KMS-11 (cell line): ENCODE results near the gene DDX53.

ENCODE experiments used
- H2AFZ ChIP-seq: fragments of 200-600 bp; sonication (generic); 2 replicates; pipeline ENCODE4 v1.6.1; 2016; ENCODE audit warnings: antibody characterized with exemption, mixed run types, low read depth
- H3K27ac ChIP-seq: fragments of 200-600 bp; sonication (generic); 2 replicates; pipeline ENCODE4 v1.6.1; 2016; ENCODE audit warnings: mild to moderate bottlenecking, mixed run types
- H3K27me3 ChIP-seq: fragments of 200-600 bp; sonication (generic); 2 replicates; pipeline ENCODE4 v1.6.1; 2017; ENCODE audit warnings: mild to moderate bottlenecking, low read depth, mixed run types, moderate library complexity; ENCODE audit not compliant: insufficient read depth
- H3K36me3 ChIP-seq: fragments of 200-600 bp; sonication (generic); 2 replicates; pipeline ENCODE4 v1.6.1; 2017; ENCODE audit warnings: mild to moderate bottlenecking, mixed run types; ENCODE audit not compliant: insufficient read depth
- H3K4me1 ChIP-seq: fragments of 200-600 bp; sonication (generic); 2 replicates; pipeline ENCODE4 v1.6.1; 2016; ENCODE audit warnings: mild to moderate bottlenecking, low read depth, mixed run types; ENCODE audit not compliant: poor library complexity, severe bottlenecking
- H3K4me2 ChIP-seq: fragments of 200-600 bp; sonication (generic); 2 replicates; pipeline ENCODE4 v1.7.0; 2016; ENCODE audit warnings: mild to moderate bottlenecking, mixed run types
- H3K4me3 ChIP-seq: fragments of 200-600 bp; sonication (generic); IDR thresholded peaks from 2 replicates; pipeline ENCODE4 v1.6.1; 2017; ENCODE audit warnings: low read depth, low read length, mixed read lengths; ENCODE audit not compliant: insufficient read depth
- H3K79me2 ChIP-seq: fragments of 200-600 bp; sonication (generic); 2 replicates; pipeline ENCODE4 v1.6.1; 2016; ENCODE audit warnings: low read depth, mixed run types; ENCODE audit not compliant: insufficient read depth
- H3K9ac ChIP-seq: fragments of 200-600 bp; sonication (generic); 2 replicates; pipeline ENCODE4 v1.6.1; 2016; ENCODE audit warnings: mild to moderate bottlenecking, mixed run types
- H4K20me1 ChIP-seq: fragments of 200-600 bp; sonication (generic); 2 replicates; pipeline ENCODE4 v1.6.1; 2016; ENCODE audit warnings: mild to moderate bottlenecking, mixed run types; ENCODE audit not compliant: insufficient read depth
- TF ChIP-seq, protein P1 (sequence below): fragments of 200-600 bp; sonication (generic); conservative IDR thresholded peaks from 2 replicates; pipeline ENCODE4 v1.6.1; 2017; ENCODE audit warnings: low read depth, mild to moderate bottlenecking, antibody characterized with exemption, low read length, moderate library complexity, mixed read lengths

The DDX53 gene

GRCh38 chrX:23012636-23013035 lies 12.9 kb downstream of the DDX53 start:
- TF ChIP-seq, protein P1, sequence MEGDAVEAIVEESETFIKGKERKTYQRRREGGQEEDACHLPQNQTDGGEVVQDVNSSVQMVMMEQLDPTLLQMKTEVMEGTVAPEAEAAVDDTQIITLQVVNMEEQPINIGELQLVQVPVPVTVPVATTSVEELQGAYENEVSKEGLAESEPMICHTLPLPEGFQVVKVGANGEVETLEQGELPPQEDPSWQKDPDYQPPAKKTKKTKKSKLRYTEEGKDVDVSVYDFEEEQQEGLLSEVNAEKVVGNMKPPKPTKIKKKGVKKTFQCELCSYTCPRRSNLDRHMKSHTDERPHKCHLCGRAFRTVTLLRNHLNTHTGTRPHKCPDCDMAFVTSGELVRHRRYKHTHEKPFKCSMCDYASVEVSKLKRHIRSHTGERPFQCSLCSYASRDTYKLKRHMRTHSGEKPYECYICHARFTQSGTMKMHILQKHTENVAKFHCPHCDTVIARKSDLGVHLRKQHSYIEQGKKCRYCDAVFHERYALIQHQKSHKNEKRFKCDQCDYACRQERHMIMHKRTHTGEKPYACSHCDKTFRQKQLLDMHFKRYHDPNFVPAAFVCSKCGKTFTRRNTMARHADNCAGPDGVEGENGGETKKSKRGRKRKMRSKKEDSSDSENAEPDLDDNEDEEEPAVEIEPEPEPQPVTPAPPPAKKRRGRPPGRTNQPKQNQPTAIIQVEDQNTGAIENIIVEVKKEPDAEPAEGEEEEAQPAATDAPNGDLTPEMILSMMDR, result no peak
- Histone ChIP-seq H3K27me3 (no peaks in the 10 kb centered on the region), H3K4me3 (no peak overlapping the region), H2AFZ (no peak overlapping the region), H3K4me2 (no peak overlapping the region), H3K9ac (no peak overlapping the region), H3K36me3 (no peaks in the 10 kb centered on the region), H4K20me1 (no peaks in the 10 kb centered on the region), H3K79me2 (no peaks in the 10 kb centered on the region), H3K4me1 (no peaks in the 10 kb centered on the region), H3K27ac (no peak overlapping the region)

- no peak overlapping the region for H2AFZ ChIP-seq
- H3K79me2 ChIP-seq, result no peaks in the 10 kb centered on the region
- H3K4me2 ChIP-seq, result no peak overlapping the region
- H3K27ac ChIP-seq, result no peak overlapping the region
- no peaks in the 10 kb centered on the region for H3K27me3 ChIP-seq
- no peak overlapping the region for H3K9ac ChIP-seq
- TF ChIP-seq, protein P1, result no peak
- H3K36me3 ChIP-seq, result no peaks in the 10 kb centered on the region
- no peaks in the 10 kb centered on the region for H3K4me1 ChIP-seq
- H4K20me1 ChIP-seq, result no peaks in the 10 kb centered on the region
- H3K4me3 ChIP-seq, result no peak overlapping the region
Measured at GRCh38 chrX:23013366-23013765, 13.6 kb downstream of the DDX53 start.

- no peak overlapping the region for H3K4me3 ChIP-seq
- H3K9ac ChIP-seq, result no peak overlapping the region
- no peaks in the 10 kb centered on the region for H3K4me1 ChIP-seq
- H3K36me3 ChIP-seq, result no peaks in the 10 kb centered on the region
- H3K27ac ChIP-seq, result no peak overlapping the region
- no peaks in the 10 kb centered on the region for H3K79me2 ChIP-seq
- TF ChIP-seq, protein P1, result no peak
- no peak overlapping the region for H2AFZ ChIP-seq
- H3K4me2 ChIP-seq, result no peak overlapping the region
- H3K27me3 ChIP-seq, result no peaks in the 10 kb centered on the region
- H4K20me1 ChIP-seq, result no peaks in the 10 kb centered on the region
Measured at GRCh38 chrX:23031600-23031999, 31.8 kb downstream of the DDX53 start.

DNA sequence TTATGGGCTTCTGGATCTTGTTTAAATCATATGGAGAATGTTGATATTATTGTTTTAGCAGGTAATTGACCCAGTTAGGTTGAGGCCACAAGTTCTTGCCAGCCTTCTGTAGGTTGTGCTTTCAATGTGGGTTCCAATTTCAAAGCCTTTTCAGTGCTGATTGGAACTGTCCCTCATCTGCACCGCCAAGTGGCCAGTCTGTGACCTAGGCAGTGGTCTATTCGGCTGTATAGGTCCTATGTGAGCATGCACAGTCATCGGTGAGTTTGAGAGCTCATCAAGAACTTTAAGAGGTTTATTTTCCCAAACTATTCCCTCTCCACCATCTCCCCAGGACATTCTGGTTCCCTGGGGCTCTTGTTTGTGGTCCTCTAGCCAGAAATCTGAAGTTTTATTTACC lies 35.7 kb downstream of the DDX53 start:
- Histone ChIP-seq H3K27ac (no peak overlapping the region), H4K20me1 (no peaks in the 10 kb centered on the region), H3K4me1 (no peaks in the 10 kb centered on the region), H3K79me2 (no peaks in the 10 kb centered on the region), H2AFZ (no peak overlapping the region), H3K9ac (no peak overlapping the region), H3K36me3 (no peaks in the 10 kb centered on the region), H3K4me3 (no peak overlapping the region), H3K27me3 (no peaks in the 10 kb centered on the region), H3K4me2 (no peak overlapping the region)
- TF ChIP-seq, protein P1, result no peak
